Endodermal cell (in vitro differentiated cells): Measurements from ENCODE around the gene FRRS1L. TPM values are rescaled to one million over a fixed set of nuclear protein-coding genes. Genes with fewer than 3 reads are reported as not detected.

Source experiments
- DNase-seq: peaks from one replicate; pipeline ENCODE4 v3.0.0-alpha.2; 2017
- H3K27ac ChIP-seq: 2 replicates; pipeline ENCODE4 v1.5.1; 2013; ENCODE audit warnings: mild to moderate bottlenecking, low read depth, low read length, moderate library complexity
- H3K27me3 ChIP-seq: 2 replicates; pipeline ENCODE4 v1.6.1; 2013; ENCODE audit warnings: mild to moderate bottlenecking, low read length, moderate library complexity; ENCODE audit not compliant: insufficient read depth, control insufficient read depth, poor library complexity, severe bottlenecking
- H3K36me3 ChIP-seq: 2 replicates; pipeline ENCODE4 v1.7.0; 2013; ENCODE audit warnings: mild to moderate bottlenecking, low read length, moderate library complexity; ENCODE audit not compliant: control insufficient read depth, insufficient read depth
- H3K4me1 ChIP-seq: one replicate; pipeline ENCODE4 v1.7.0; 2013; ENCODE audit warnings: low read length; ENCODE audit not compliant: control insufficient read depth, insufficient read depth
- H3K4me3 ChIP-seq: 2 replicates; pipeline ENCODE4 v1.5.1; 2013; ENCODE audit warnings: mild to moderate bottlenecking, low read length, moderate library complexity
- H3K9ac ChIP-seq: 2 replicates; pipeline ENCODE4 v1.6.1; 2013; ENCODE audit warnings: mild to moderate bottlenecking, low read length, moderate library complexity; ENCODE audit not compliant: poor library complexity, severe bottlenecking; ENCODE audit errors: extremely low read depth
- H3K9me3 ChIP-seq: 2 replicates; pipeline ENCODE4 v1.6.1; 2013; ENCODE audit warnings: mild to moderate bottlenecking, low read length, moderate library complexity; ENCODE audit not compliant: control insufficient read depth
- H3K27ac Mint-ChIP-seq: 2 replicates; pipeline ENCODE4 v1.8.0; 2020; ENCODE audit warnings: mixed read lengths
- H3K27me3 Mint-ChIP-seq: 2 replicates; pipeline ENCODE4 v1.8.0; 2021; ENCODE audit warnings: mild to moderate bottlenecking, mixed read lengths; ENCODE audit not compliant: insufficient read depth
- H3K36me3 Mint-ChIP-seq: 2 replicates; pipeline ENCODE4 v1.8.0; 2020; ENCODE audit warnings: low read depth, mixed read lengths
- H3K4me1 Mint-ChIP-seq: 2 replicates; pipeline ENCODE4 v1.8.0; 2020; ENCODE audit warnings: mixed read lengths
- H3K4me3 Mint-ChIP-seq: 2 replicates; pipeline ENCODE4 v1.8.0; 2020; ENCODE audit warnings: mild to moderate bottlenecking, moderate library complexity, mixed read lengths
- H3K9me3 Mint-ChIP-seq: 2 replicates; pipeline ENCODE4 v1.8.0; 2020; ENCODE audit warnings: mild to moderate bottlenecking, mixed read lengths
- CTCF ChIP-seq: fragments of 200-600 bp; sonication (generic); conservative IDR thresholded peaks from 2 replicates; pipeline ENCODE4 v1.5.0; 2021; ENCODE audit warnings: antibody characterized with exemption, mild to moderate bottlenecking
- WGBS, 2 experiments: methylation state at CpG; one replicate each; pipeline versions ENCODE4 v1.1.5 to v1.1.7; 2013; ENCODE audit warnings: missing lambda C conversion rate in 2 of 2, mixed read lengths in 1 of 2; ENCODE audit not compliant: insufficient coverage in 1 of 2, insufficient read length in 1 of 2; 5-methylcytosine and 5-hydroxymethylcytosine counted together
- total RNA-seq, 2 donors: library from RNA; stranded (reverse); fragmentation: NEBNext Ultra II Directional in 1 of 2; extraction: Animal tissue kit (Norgen Biotek cat#: 25700) in 1 of 2; gene quantifications; 2 replicates in 1 of 2; 3 replicates in 1 of 2; pipeline ENCODE4 v1.2.1, GENCODE V29; 2021

Gene FRRS1L
- total RNA-seq, 2 donors from 2014 or later = 1.5 to 1.8 TPM

GRCh38 chr9:109098960-109099308 is 68.1 kb downstream of the FRRS1L start:
- WGBS, 2 experiments = 93 to 100% methylated on average over 1 to 2 of the region's 2 CpGs
- peaks cover 21% of the 10 kb centered on the region for H3K36me3 Mint-ChIP-seq
- no peak overlapping the region for H3K4me3 ChIP-seq
- H3K27me3 ChIP-seq = no peaks in the 10 kb centered on the region
- no peaks in the 10 kb centered on the region for H3K27me3 Mint-ChIP-seq
- no peak for TF ChIP-seq CTCF
- peak overlapping the region; percentile 19 for H3K27ac ChIP-seq
- DNase-seq = no peak
- peaks cover 9% of the 10 kb centered on the region for H3K9me3 ChIP-seq
- H3K9ac ChIP-seq = no peak overlapping the region
- no peaks in the 10 kb centered on the region for H3K9me3 Mint-ChIP-seq
- H3K4me3 Mint-ChIP-seq = no peak overlapping the region
- no peaks in the 10 kb centered on the region for H3K4me1 ChIP-seq
- H3K4me1 Mint-ChIP-seq = peaks cover 48% of the 10 kb centered on the region
- peak overlapping the region; percentile 36 for H3K27ac Mint-ChIP-seq
- peaks cover 24% of the 10 kb centered on the region for H3K36me3 ChIP-seq

GRCh38 chr9:109098171-109098959 is 68.7 kb downstream of the FRRS1L start:
- Histone ChIP-seq H3K4me1 (no peaks in the 10 kb centered on the region), H3K9me3 (peaks cover 5% of the 10 kb centered on the region), H3K36me3 (peaks cover 28% of the 10 kb centered on the region), H3K4me3 (no peak overlapping the region), H3K27ac (no peak overlapping the region), H3K9ac (no peak overlapping the region), H3K27me3 (no peaks in the 10 kb centered on the region)
- 90% methylated on average over 4 of the region's 4 CpGs; no CpG with 5 or more reads in 1 of the 2 experiments for WGBS, 2 experiments
- Mint-ChIP-seq H3K4me3 (no peak overlapping the region), H3K4me1 (peaks cover 48% of the 10 kb centered on the region), H3K9me3 (no peaks in the 10 kb centered on the region), H3K36me3 (peaks cover 18% of the 10 kb centered on the region), H3K27me3 (no peaks in the 10 kb centered on the region), H3K27ac (peak overlapping the region; percentile 36)
- TF ChIP-seq CTCF = peak; percentile 56
- no peak for DNase-seq

- Histone ChIP-seq H3K9me3 (no peaks in the 10 kb centered on the region), H3K9ac (no peak overlapping the region), H3K36me3 (peaks cover 31% of the 10 kb centered on the region), H3K27ac (no peak overlapping the region), H3K4me1 (no peaks in the 10 kb centered on the region), H3K27me3 (no peaks in the 10 kb centered on the region), H3K4me3 (no peak overlapping the region)
- no peak for DNase-seq
- H3K9me3 Mint-ChIP-seq = no peaks in the 10 kb centered on the region
- peaks cover 19% of the 10 kb centered on the region for H3K36me3 Mint-ChIP-seq
- peaks cover 42% of the 10 kb centered on the region for H3K4me1 Mint-ChIP-seq
- no peaks in the 10 kb centered on the region for H3K27me3 Mint-ChIP-seq
- no peak for TF ChIP-seq CTCF
- 98 to 100% methylated on average over 3 to 4 of the region's 4 CpGs for WGBS, 2 experiments
- peak overlapping the region; percentile 12 for H3K27ac Mint-ChIP-seq
- no peak overlapping the region for H3K4me3 Mint-ChIP-seq
Measured at GRCh38 chr9:109097146-109097545, 69.9 kb downstream of the FRRS1L start.
